GM23338 (cell line): ENCODE results near the gene TAOK1. TPM values are rescaled to one million over a fixed set of nuclear protein-coding genes. Genes with fewer than 3 reads are reported as not detected.

Experiments used
- ATAC-seq: fragments of 200-7000 bp; cut with Tn5 transposase; 3 replicates; pipeline ENCODE4 v1.9.1; 2020
- DNase-seq: peaks from one replicate; pipeline ENCODE4 v3.0.0-alpha.2; 2015; ENCODE audit warnings: low spot score
- H2AFZ ChIP-seq: fragments of 200-600 bp; sonication (generic); 2 replicates; pipeline ENCODE4 v1.8.0; 2016; ENCODE audit warnings: antibody characterized with exemption, mild to moderate bottlenecking, moderate library complexity
- H3F3A ChIP-seq: fragments of 200-600 bp; sonication (generic); replicated peaks from 2 replicates; pipeline ENCODE4 v1.8.0; 2017; ENCODE audit warnings: antibody characterized with exemption, mixed run types, low read depth
- H3K27ac ChIP-seq: fragments of 200-600 bp; sonication (generic); 2 replicates; pipeline ENCODE4 v1.6.1; 2016; ENCODE audit warnings: low read depth
- H3K27me3 ChIP-seq: fragments of 200-600 bp; sonication (generic); 2 replicates; pipeline ENCODE4 v1.8.0; 2016; ENCODE audit warnings: mild to moderate bottlenecking, mixed run types, moderate library complexity; ENCODE audit not compliant: insufficient read depth
- H3K36me3 ChIP-seq: fragments of 200-600 bp; sonication (generic); 2 replicates; pipeline ENCODE4 v1.8.0; 2016; ENCODE audit warnings: mild to moderate bottlenecking; ENCODE audit not compliant: insufficient read depth
- H3K4me1 ChIP-seq: fragments of 200-600 bp; sonication (generic); 2 replicates; pipeline ENCODE4 v1.8.0; 2016; ENCODE audit warnings: mild to moderate bottlenecking, moderate library complexity; ENCODE audit not compliant: insufficient read depth
- H3K4me2 ChIP-seq: fragments of 200-600 bp; sonication (generic); 2 replicates; pipeline ENCODE4 v1.7.1; 2017; ENCODE audit warnings: mixed run types
- H3K4me3 ChIP-seq: fragments of 200-600 bp; sonication (generic); 2 replicates; pipeline ENCODE4 v1.6.1; 2016; ENCODE audit warnings: mixed run types
- H3K79me2 ChIP-seq: fragments of 200-600 bp; sonication (generic); replicated peaks from 2 replicates; pipeline ENCODE4 v1.8.0; 2017; ENCODE audit warnings: mild to moderate bottlenecking; ENCODE audit not compliant: insufficient read depth
- H3K9me2 ChIP-seq: fragments of 200-600 bp; sonication (generic); 2 replicates; pipeline ENCODE4 v1.8.0; 2017; ENCODE audit not compliant: insufficient read depth
- H4K20me1 ChIP-seq: fragments of 200-600 bp; sonication (generic); replicated peaks from 2 replicates; pipeline ENCODE4 v1.8.0; 2017; ENCODE audit warnings: mild to moderate bottlenecking; ENCODE audit not compliant: insufficient read depth
- H3K27ac Mint-ChIP-seq: 2 replicates; pipeline ENCODE4 v1.8.0; 2020; ENCODE audit warnings: inconsistent platforms, mild to moderate bottlenecking, moderate library complexity, mixed read lengths
- H3K27me3 Mint-ChIP-seq: 3 replicates; pipeline ENCODE4 v1.8.0; 2022; ENCODE audit warnings: low read depth, mild to moderate bottlenecking, moderate library complexity, mixed read lengths, inconsistent platforms; ENCODE audit not compliant: insufficient read depth, poor library complexity
- H3K36me3 Mint-ChIP-seq: 3 replicates; pipeline ENCODE4 v1.8.0; 2021; ENCODE audit warnings: low read depth, mild to moderate bottlenecking, inconsistent platforms, moderate library complexity, mixed read lengths
- H3K4me1 Mint-ChIP-seq: 3 replicates; pipeline ENCODE4 v1.8.0; 2020; ENCODE audit warnings: mild to moderate bottlenecking, inconsistent platforms, mixed read lengths
- H3K4me3 Mint-ChIP-seq: 3 replicates; pipeline ENCODE4 v1.8.0; 2021; ENCODE audit warnings: moderate library complexity, mild to moderate bottlenecking, inconsistent platforms, mixed read lengths
- H3K9me3 Mint-ChIP-seq: 3 replicates; pipeline ENCODE4 v1.8.0; 2020; ENCODE audit warnings: moderate library complexity, mild to moderate bottlenecking, inconsistent platforms, mixed read lengths
- CREB1 ChIP-seq: fragments of 250-450 bp; sonication (Bioruptor Pico); IDR thresholded peaks from 2 replicates; pipeline ENCODE4 v1.5.0; 2020; ENCODE audit warnings: low read depth, mild to moderate bottlenecking, moderate library complexity
- CTCF ChIP-seq, 2 experiments: fragments of 200-600 bp in 1 of 2; sonication (generic) in 1 of 2; conservative IDR thresholded peaks; 2 replicates each; pipeline versions ENCODE4 v1.5.1 to v1.6.1; 2016 to 2017; ENCODE audit warnings: antibody characterized with exemption in 2 of 2, low read depth in 2 of 2, mild to moderate bottlenecking in 2 of 2, moderate library complexity in 1 of 2
- ETS1 ChIP-seq: IDR thresholded peaks from 2 replicates; pipeline ENCODE4 v1.6.1; 2016; ENCODE audit warnings: antibody characterized with exemption
- EZH2phosphoT487 ChIP-seq: fragments of 200-600 bp; sonication (generic); IDR thresholded peaks from one replicate; pipeline ENCODE4 v1.8.1; 2018; ENCODE audit warnings: antibody characterized with exemption; ENCODE audit not compliant: unreplicated experiment
- JUNB ChIP-seq: IDR thresholded peaks from one replicate; pipeline ENCODE4 v1.6.1; 2016; ENCODE audit warnings: antibody characterized with exemption; ENCODE audit not compliant: unreplicated experiment
- NANOG ChIP-seq: IDR thresholded peaks from 2 replicates; pipeline ENCODE4 v1.6.1; 2016; ENCODE audit warnings: antibody characterized with exemption, borderline replicate concordance
- STAT1 ChIP-seq: IDR thresholded peaks from one replicate; pipeline ENCODE4 v1.6.1; 2016; ENCODE audit warnings: antibody characterized with exemption; ENCODE audit not compliant: unreplicated experiment
- ZNF114 ChIP-seq: fragments of 250-450 bp; sonication (Bioruptor Pico); IDR thresholded peaks from 2 replicates; pipeline ENCODE4 v1.5.0; 2020; ENCODE audit warnings: mild to moderate bottlenecking, moderate library complexity
- ZNF331 ChIP-seq: fragments of 250-450 bp; sonication (Bioruptor Pico); IDR thresholded peaks from 2 replicates; pipeline ENCODE4 v1.5.0; 2020; ENCODE audit warnings: low read depth, mild to moderate bottlenecking, moderate library complexity
- polyA plus RNA-seq: library from polyadenylated mRNA; unstranded; fragments of >200 nt; fragmentation: Nextera tagmentation; extraction: Ambion mirVana; gene quantifications from 2 replicates; pipeline ENCODE4 v1.2.1, GENCODE V29; 2016
- total RNA-seq: library from RNA; depleted of rRNA; stranded (reverse); fragments of >200 nt; shearing (Covaris generic); gene quantifications from 2 replicates; pipeline ENCODE4 v1.2.3, GENCODE V29; 2014
- TF ChIP-seq, protein P1 (sequence below): IDR thresholded peaks from one replicate; pipeline ENCODE4 v1.6.1; 2018; ENCODE audit warnings: antibody characterized with exemption; ENCODE audit not compliant: unreplicated experiment

TAOK1 gene
- total and polyA plus RNA-seq, 2 experiments from 2014 or later: 19.4 to 69.8 TPM

DNA sequence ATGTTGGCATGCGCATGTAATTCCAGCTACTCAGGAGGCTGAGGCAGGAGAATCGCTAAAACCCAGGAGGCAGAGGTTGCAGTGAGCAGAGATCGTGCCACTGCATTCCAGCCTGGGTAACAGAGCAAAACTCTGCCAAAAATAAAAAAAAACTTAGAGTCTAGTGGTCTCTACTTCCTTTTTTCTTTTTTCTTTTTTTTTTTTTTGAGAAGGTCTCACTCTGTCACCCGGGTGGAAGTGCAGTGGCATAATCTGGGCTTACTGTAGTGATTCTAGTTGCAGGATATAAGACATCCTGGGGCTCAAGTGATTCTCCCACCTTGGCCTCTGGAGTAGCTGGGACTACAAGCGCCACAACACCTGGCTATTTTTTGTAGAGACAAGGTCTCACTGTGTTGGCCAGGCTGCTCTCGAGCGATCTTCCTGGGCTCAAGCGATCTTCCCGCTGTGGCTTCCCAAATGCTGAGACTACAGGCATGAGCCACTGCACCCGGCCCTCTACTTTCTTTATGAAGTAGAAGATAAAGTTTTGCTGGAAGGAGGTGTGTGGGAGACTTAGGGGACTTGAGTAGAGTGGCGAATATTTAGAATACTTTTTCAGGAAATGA is 47.9 kb upstream of the TAOK1 start (continued):
- TF ChIP-seq, protein P1, sequence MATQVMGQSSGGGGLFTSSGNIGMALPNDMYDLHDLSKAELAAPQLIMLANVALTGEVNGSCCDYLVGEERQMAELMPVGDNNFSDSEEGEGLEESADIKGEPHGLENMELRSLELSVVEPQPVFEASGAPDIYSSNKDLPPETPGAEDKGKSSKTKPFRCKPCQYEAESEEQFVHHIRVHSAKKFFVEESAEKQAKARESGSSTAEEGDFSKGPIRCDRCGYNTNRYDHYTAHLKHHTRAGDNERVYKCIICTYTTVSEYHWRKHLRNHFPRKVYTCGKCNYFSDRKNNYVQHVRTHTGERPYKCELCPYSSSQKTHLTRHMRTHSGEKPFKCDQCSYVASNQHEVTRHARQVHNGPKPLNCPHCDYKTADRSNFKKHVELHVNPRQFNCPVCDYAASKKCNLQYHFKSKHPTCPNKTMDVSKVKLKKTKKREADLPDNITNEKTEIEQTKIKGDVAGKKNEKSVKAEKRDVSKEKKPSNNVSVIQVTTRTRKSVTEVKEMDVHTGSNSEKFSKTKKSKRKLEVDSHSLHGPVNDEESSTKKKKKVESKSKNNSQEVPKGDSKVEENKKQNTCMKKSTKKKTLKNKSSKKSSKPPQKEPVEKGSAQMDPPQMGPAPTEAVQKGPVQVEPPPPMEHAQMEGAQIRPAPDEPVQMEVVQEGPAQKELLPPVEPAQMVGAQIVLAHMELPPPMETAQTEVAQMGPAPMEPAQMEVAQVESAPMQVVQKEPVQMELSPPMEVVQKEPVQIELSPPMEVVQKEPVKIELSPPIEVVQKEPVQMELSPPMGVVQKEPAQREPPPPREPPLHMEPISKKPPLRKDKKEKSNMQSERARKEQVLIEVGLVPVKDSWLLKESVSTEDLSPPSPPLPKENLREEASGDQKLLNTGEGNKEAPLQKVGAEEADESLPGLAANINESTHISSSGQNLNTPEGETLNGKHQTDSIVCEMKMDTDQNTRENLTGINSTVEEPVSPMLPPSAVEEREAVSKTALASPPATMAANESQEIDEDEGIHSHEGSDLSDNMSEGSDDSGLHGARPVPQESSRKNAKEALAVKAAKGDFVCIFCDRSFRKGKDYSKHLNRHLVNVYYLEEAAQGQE: no peak
- TF ChIP-seq CTCF (conservative IDR thresholded peaks at IDR 0.05; ENCODE audit: low read depth in 2 of 2) (no peak), JUNB (no peak), ZNF331 (CRISPR knock-in tag) (no peak), EZH2phosphoT487 (no peak), NANOG (no peak), ZNF114 (CRISPR knock-in tag) (no peak), ETS1 (no peak), CREB1 (CRISPR knock-in tag) (no peak), STAT1 (no peak)

- H3K27ac ChIP-seq: no peak overlapping the region
- DNase-seq (no peak), ATAC-seq (no peak)
- no peaks in the 10 kb centered on the region for H3K4me1 ChIP-seq
- H3K9me2 ChIP-seq: no peaks in the 10 kb centered on the region
- H3K27me3 ChIP-seq: no peaks in the 10 kb centered on the region
- H3K36me3 Mint-ChIP-seq: no peaks in the 10 kb centered on the region
- 0 out of 2 replicates have a peak overlapping the region, but pooled peaks have one; percentile 72 for H2AFZ ChIP-seq
- H3K4me3 Mint-ChIP-seq: no peak overlapping the region
- no peaks in the 10 kb centered on the region for H3K36me3 ChIP-seq
- no peaks in the 10 kb centered on the region for H3F3A ChIP-seq
- H3K27ac Mint-ChIP-seq: no peak overlapping the region
- H3K9me3 Mint-ChIP-seq: no peaks in the 10 kb centered on the region
- H3K4me2 ChIP-seq: no peak overlapping the region
- no peaks in the 10 kb centered on the region; the same call in 1 of the 2 replicates for H4K20me1 ChIP-seq
- H3K4me3 ChIP-seq: no peak overlapping the region
- H3K4me1 Mint-ChIP-seq: no peaks in the 10 kb centered on the region
- no peaks in the 10 kb centered on the region for H3K79me2 ChIP-seq
- no peaks in the 10 kb centered on the region for H3K27me3 Mint-ChIP-seq
- TF ChIP-seq EZH2phosphoT487 (no peak), ZNF114 (CRISPR knock-in tag) (no peak), STAT1 (no peak), JUNB (no peak), NANOG (no peak), CTCF (conservative IDR thresholded peaks at IDR 0.05; ENCODE audit: low read depth in 2 of 2) (no peak), ZNF331 (CRISPR knock-in tag) (no peak)
Measured at GRCh38 chr17:29344201-29344856, 45.8 kb upstream of the TAOK1 start.
